Endothelial cell of umbilical vein (primary cell): ENCODE data around the gene CREBZF. TPM values are rescaled to one million over a fixed set of nuclear protein-coding genes. Genes with fewer than 3 reads are reported as not detected.

ENCODE experiments used
- polyA plus RNA-seq, 4 experiments: library from polyadenylated mRNA; depleted of rRNA in 3 of 4; stranded (reverse) in 3 of 4; unstranded in 1 of 4; fragments of >200 nt; gene quantifications; 2 replicates each; pipeline versions ENCODE4 v1.2.1 to v1.2.3, GENCODE V29; 2011 to 2012; ENCODE audit warnings: missing spikeins in 1 of 4
- total RNA-seq: library from RNA; stranded (reverse); gene quantifications from 2 replicates; pipeline ENCODE4 v1.2.3, GENCODE V29; 2021

The CREBZF gene
- total and polyA plus RNA-seq, 2 donors (not counting 3 experiments of a cell fraction or from before 2014, with no cell fraction given): 15.5 to 35.5 TPM

Other genes with a start within 250 kb of the CREBZF start
- gene DLG2, start 37.8 kb downstream of the CREBZF start, total RNA-seq: 1.1 and 2.0 TPM in 2 replicates
- 0.13 and 0.15 TPM in 2 replicates for gene DLG2, start 37.8 kb downstream of the CREBZF start, polyA plus RNA-seq
- gene TMEM126B, start 36.5 kb downstream of the CREBZF start, total RNA-seq: 49.4 and 51.2 TPM in 2 replicates
- gene TMEM126B, start 36.5 kb downstream of the CREBZF start, polyA plus RNA-seq: 39.8 and 53.7 TPM in 2 replicates
- 35.3 and 40.8 TPM in 2 replicates for gene TMEM126A, start 17.2 kb downstream of the CREBZF start, total RNA-seq
- gene TMEM126A, start 17.2 kb downstream of the CREBZF start, polyA plus RNA-seq: 45.6 and 45.8 TPM in 2 replicates
- gene CCDC89, start 21.1 kb upstream of the CREBZF start, total RNA-seq: 0.23 TPM in 1 of 2 replicates, not detected in the other
- gene CCDC89, start 21.1 kb upstream of the CREBZF start, polyA plus RNA-seq: not detected in 2 replicates
- gene SYTL2, start 146.0 kb upstream of the CREBZF start, total RNA-seq: 2.4 and 3.5 TPM in 2 replicates
- gene SYTL2, start 146.0 kb upstream of the CREBZF start, polyA plus RNA-seq: 0.19 and 1.4 TPM in 2 replicates
- not detected in 2 replicates for gene CCDC83, start 190.3 kb upstream of the CREBZF start, total RNA-seq
- gene CCDC83, start 190.3 kb upstream of the CREBZF start, polyA plus RNA-seq: not detected in 2 replicates